Left colon (tissue), 2 donors: ENCODE data around the gene MISFA. TPM values are rescaled to one million over a fixed set of nuclear protein-coding genes. Genes with fewer than 3 reads are reported as not detected.
"Not testable (repeated sequence)": the region's sequence is repeated elsewhere in the genome, so short reads cannot be mapped to it uniquely, and the experiment has no call there.

Experiments used
- ATAC-seq: fragments of 200-7000 bp; cut with Tn5 transposase; one replicate; pipeline ENCODE4 v1.9.1; 2020; ENCODE audit warnings: mild to moderate bottlenecking, moderate library complexity
- DNase-seq, 2 donors: peaks; one replicate each; pipeline ENCODE4 v3.0.0-alpha.2; 2020
- intact Hi-C, 2 donors: fragments of 100-400 bp; cut with DNase I in 1 of 2; cut with micrococcal nuclease in 1 of 2; formaldehyde crosslinking; loops; one replicate each; pipeline versions ENCODE4 v1.11.2 to v1.14.0; 2022; cut with DNase I, micrococcal nuclease
- total RNA-seq, 2 donors: library from RNA; stranded (reverse); fragmentation: NEBNext Ultra II Directional; extraction: Animal tissue kit (Norgen Biotek cat#: 25700); gene quantifications; one replicate each; pipeline ENCODE4 v1.2.1, GENCODE V29; 2021
- donor health status: DM: no; HTN: no; CAD: no.
- donor health status: DM: yes; HTN: yes; CAD: no.

The MISFA gene
- total RNA-seq, 2 donors from 2014 or later = 1.8 to 2.0 TPM

DNA sequence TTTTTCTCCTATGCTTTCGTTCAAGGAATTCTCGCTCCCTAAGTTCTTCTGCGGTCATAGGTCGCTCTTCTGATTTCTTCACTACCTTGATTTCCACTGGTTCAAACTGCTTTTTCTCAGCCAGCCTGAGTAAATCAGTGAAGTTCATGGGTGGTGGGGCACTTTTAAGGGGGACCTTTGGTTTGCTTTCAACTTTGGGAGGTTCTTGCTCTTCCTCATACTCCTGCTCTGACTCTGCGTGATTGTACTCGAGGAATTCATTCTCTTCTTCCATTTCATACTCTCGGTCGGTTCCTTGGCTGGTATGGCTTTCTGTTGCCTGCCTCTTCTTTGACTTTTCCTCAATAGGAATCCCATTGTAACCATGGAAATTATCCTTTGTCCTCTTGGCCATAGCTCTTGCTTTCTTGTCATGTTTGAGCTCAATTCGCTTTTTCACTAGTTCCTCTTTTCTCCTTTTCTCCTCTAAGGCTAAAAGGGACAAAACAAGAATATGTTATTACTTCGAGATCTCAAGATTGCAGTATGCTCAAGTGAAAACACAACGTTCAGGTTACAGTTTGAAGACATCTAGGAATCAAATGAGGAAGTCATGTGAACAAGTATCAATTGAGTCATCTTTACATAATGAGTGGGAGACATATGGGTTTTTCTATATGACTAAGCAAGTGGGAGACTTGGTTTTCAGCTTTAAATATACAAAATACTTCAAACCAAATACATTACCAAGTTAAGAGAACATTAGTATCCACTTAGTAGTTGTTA is 16.2 kb downstream of the MISFA start:
- DNase-seq (no peak), ATAC-seq (no peak)
- intact Hi-C loops = no loop called here

DNA sequence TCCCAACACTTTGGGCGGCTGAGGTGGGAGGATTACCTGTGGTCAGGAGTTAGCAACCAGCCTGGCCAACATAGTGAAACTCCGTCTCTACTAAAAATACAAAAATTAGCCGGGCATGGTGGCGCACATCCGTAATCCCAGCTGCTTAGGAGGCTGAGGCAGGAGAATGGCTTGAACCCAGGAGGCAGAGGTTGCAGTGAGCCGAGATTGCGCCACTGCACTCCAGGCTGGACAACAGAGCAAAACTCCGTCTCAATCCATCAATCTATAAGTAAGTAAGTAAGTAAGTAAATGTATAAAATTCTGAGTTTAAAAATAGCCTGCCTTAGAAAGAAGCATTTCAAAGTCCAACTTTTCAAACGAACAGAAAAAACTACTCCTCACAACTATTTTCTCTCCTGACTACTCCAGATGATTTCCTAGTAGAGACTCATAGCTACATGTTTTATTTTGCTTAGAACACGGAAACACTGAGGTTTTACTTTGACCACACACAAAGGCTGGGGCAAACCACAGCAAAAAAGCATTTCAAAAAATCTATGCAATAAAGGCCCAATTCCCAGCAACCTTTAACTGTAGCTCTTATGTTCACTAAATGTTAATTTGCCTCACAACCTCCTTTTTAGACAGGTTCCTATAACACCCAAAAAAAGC is 18.2 kb downstream of the MISFA start:
- ATAC-seq (no peak), DNase-seq (no peak)
- intact Hi-C loops = no loop called here

DNA sequence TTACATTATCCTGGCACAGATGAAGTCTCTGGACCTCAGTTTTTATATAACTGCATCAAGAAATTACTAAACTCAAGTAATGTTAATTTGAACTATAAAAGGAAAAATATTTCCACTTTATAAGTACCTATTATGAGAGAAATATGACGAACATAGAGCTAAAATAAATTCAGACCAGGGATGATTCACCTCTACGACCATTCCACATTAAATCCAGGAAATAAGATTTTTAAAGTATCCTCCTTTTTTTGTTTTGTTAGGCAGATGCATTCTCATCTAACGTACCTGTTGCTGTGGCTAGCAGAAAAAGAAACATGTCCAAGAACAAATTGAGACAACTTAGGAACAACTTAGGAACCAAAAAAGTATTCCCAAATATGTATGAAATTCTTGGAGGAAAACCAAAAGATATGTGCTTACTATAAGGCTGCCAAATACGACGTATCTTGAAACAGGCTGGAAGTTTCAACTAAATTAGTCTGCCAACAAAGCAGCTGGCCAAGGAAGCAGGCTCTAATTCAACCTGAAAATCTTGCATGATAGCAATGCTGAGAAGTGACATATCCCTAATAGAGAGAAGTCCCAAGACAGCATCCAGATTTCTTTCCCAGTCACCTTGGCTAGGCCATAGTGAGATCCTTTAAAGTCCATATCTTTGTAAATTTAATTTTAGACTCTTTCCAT is 18.9 kb downstream of the MISFA start:
- intact Hi-C loops = no loop called here
- DNase-seq (no peak), ATAC-seq (no peak)

DNA sequence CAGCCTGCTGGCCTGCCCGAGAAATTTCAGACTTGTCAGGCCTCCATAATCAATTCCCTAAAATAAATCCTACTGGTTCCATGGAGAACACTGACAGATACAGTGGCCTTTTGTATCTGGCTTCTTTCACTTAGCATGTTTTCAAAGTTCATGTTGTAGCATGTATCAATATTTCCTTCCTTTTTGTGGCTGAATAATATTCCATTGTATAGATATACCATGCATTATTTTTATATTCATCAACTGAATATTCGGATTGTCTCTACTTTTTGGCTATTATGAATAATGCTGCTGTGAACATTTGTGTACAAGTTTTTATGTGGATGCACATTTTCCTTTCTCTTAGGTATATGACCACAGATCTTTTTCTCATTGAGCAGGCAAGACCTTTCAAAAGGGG is 24.1 kb downstream of the MISFA start:
- ATAC-seq (no peak), DNase-seq (no peak)
- intact Hi-C loops = no loop called here

DNA sequence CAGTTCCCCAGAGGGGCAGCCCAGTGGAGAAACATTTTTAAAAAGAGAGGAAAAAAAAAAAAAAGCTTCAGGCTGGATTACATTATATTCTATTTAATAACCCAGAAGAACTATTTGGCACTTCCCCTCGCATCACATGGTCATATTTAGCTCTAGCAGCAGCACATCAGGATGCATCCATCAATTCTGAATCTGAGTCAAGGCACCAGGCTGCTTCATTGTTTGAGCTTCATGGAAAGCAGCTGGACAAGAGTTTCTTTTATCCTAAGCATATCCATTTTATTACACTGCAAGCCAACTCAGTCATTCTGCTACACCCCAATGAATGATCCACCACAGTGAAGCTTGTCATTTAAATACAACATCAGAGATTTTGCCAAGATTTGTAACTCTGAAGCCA is 24.6 kb downstream of the MISFA start:
- intact Hi-C loops = no loop called here
- no peak for ATAC-seq
- no peak for DNase-seq

DNA sequence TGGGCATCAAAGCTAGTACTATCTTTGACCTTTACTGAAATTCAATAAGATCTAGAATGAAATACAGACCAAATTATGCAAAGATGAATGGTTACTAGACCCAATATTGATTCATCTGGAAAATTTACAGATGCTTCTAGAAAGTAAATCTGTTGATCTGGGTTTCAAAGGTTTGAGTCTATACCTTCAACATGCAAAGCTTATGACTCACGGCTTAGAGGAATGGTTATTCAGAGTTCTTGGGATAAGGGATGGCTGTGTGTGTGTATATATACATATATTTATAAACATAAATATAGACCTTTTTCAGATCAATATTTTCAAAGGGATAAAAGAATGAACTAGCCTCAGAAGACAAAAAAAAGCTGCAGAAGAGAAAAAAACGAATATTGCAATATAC is 33.3 kb downstream of the MISFA start:
- no peak for DNase-seq
- intact Hi-C loops = loop anchor here in 1 of 2 donors (10.0 kb wide), 1 partner anchor 62 kb away; the partner anchor contains the start of gene TMEM86A
- no peak for ATAC-seq

DNA sequence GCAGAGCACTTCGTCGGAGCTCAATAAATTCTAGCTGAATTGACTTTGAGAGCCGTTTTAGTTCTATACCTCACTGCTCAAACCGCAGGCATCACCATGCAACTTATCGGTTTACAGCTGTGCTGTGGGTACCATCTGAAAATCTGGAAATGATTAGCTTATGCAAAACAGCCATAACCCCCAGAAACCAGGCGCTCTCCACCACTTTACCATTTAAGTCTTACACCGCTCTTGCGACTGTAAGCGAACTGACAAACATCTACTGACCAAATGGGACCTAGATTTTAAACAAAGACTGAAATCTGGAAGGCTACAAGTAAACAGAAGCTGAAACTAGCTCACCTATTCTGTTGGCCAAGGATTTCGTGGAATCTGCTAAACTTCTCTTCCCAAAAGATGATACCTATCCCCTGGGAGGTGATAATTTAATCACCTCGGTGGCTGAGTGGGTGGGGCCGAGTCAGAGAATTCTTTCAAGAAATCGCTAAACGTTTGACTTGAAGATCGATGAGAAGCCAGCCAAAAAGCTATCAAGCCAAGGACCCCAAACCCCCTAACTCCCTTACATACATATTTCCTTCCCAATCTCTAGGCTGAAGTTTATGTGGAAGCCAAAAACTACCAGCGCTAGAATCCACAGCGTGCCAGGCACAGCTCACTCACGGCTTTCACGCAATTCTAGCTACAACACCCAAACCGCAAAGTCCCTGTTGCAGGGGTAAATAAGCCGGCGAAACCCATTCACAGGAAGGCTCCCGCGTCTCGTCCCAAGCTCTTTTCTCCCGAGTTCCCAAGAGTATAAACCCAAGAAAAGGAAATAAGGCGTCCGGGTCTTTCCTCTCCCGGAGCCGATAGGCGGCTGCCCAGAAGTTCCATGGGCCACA is 33.9 kb downstream of the MISFA start:
- peak; percentile 2 for ATAC-seq
- intact Hi-C loops = loop anchor here in 1 of 2 donors (10.0 kb wide), 1 partner anchor 61 kb away; the partner anchor contains the start of gene TMEM86A
- DNase-seq = peak in 1 of 2 donors; percentile 18

DNA sequence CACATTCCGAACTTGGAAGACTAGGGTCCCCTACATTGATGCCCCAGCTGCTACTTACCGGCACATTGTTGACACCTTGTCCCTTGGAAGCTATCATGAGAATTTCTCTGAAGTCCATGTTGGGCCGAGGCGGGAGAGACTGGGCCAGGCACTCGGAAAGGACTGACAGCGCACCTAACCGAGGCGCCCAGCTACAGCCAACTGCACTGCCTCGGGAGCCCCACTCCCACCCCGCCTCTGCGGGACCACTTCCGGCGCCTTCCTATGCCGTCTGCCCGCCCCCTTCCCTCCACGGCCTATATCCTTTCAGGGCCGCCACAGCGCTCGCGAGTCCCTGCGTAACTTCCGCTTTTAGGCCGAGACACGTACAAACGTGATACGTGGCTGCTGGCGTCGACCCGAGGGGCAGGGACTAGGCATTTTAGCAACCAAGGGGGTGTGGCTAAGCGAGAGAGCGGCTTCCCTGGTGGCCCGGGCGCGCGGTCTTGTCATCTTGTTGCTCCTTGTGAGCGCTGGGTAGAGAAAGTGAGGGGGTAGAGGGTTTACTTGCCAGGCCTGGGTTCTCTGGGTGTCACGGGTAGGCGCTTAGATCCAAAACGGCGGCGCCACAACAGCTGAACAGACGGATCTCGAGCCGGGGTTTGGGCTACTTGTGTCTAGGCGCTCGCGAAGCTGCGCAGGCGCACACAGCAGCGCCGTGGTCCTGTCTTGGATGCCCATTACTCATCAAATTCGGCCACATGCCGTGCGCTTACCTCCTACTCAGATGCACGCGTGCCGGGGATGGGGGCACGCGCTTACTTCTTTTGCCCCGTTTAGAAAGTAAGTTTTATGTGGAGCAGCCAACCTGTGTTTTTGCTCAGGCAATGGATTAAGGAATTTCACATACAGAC is 34.8 kb downstream of the MISFA start, which contains the start of gene SPTY2D1:
Gene SPTY2D1, minus strand, starts transcription at position 203 of the 893 bp plus-strand sequence. Its CDS starts 85 bp downstream, at position 118.
- intact Hi-C loops = loop anchor here in 1 of 2 donors (10.0 kb wide), 1 partner anchor 60 kb away; the partner anchor contains the start of gene TMEM86A
- ATAC-seq = peak; percentile 99
- DNase-seq = peak; percentile 99

DNA sequence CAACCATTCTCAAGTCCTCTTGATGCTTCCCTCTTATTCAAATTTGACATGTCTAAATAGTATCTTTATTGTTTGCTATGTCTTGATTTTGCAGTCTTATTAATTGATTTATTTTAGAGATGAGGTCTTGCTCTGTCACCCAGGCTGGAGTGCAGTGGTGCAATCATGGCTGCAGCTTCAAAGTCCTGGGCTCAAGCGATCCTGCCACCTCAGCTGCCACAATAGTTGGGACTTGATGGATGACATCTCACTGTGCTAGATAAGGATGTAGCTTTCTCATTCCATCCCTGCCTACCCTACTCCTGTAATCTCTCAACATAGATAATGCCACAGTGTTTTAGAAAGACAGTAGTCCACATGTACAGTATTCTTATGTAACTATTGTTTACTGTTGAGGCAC is 42.1 kb downstream of the MISFA start:
- intact Hi-C loops = no loop called here
- no peak for ATAC-seq
- DNase-seq = no peak

DNA sequence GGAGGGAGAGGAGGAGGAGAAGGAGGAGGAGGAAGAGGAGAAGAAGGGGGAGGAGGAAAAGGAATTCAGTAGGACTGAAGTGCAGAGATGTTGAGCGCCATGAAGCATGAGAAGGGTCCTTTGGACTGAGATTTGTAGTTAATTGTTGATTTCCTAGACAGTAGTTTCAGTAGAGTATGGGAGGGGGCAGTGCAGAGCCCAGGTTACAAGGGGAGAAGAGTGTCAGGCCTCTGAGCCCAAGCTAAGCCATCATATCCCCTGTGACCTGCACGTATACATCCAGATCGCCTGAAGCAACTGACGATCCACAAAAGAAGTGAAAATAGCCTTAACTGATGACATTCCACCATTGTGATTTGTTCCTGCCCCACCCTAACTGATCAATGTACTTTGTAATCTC is 43.4 kb downstream of the MISFA start:
- DNase-seq, intact Hi-C loops, ATAC-seq: not testable (repeated sequence)

DNA sequence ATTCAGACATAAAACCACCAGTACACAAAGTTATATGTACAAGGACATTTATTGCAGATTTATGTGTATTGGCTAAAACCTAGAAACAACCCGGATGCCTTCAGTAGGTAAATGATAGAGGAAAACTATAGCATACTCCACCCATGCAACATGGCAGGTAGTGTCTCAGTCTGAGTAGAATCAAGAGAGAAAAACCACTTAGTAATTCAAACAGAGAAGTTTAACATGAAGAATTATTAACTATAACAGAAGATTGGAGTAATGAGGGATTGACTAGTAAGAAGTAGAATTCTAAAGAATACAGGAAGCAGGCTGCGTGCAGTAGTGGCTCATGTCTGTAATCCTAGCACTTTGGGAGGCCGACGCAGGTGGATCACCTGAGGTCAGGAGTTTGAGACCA is 50.8 kb downstream of the MISFA start:
- ATAC-seq (no peak), DNase-seq (no peak)
- intact Hi-C loops = no loop called here

DNA sequence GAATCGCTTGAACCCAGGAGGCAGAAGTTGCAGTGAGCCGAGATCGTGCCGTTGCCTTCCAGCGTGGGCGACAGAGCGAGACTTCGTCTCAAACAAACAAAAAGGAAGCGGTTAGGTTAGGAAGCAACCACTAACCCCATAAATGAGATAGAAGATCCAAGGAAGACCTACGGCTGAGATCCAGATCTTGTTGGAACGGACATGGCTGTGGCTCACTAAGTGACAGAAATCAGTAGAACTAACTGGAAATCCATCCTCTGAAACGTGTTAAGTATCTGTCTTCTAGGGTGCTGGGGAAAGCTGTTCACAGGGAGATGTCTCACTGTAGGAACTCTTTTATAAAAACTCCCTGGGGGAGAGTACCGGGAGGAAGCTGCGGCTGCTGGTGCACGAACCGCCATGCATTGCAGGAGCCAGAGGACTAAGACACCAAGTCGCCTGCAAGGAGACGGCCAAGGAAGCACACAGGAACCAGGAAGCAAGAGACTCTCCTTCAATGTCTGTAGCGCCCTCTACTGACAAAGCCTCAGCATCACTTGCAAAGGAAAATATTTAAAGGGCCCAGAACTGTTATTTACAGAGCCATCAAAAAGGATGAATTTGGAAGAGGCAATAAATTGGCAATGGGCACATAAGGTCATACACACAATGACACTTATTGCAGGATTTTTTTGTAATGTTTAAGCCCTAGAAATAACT is 51.4 kb downstream of the MISFA start:
- intact Hi-C loops = no loop called here
- DNase-seq (peak; percentile 49 to 53), ATAC-seq (peak; percentile 86)

Other genes starting within 250 kb of the MISFA start
- 100 to 1,000 TPM; 513 to 576 TPM for gene LDHA, start 205.2 kb upstream of the MISFA start, total RNA-seq
- 1 to 10 TPM in 1 of 2 donors, not detected in 1; 1.9 TPM for gene LDHC, start 187.5 kb upstream of the MISFA start, total RNA-seq
- not detected for gene LDHAL6A, start 143.9 kb upstream of the MISFA start, total RNA-seq
- 10 to 100 TPM; 58.4 to 75.2 TPM for gene TSG101, start 72.8 kb upstream of the MISFA start, total RNA-seq
- gene UEVLD, start 11.1 kb upstream of the MISFA start, total RNA-seq = 10 to 100 TPM; 32.7 to 36.3 TPM
- gene SPTY2D1, start 34.6 kb downstream of the MISFA start, total RNA-seq = 10 to 100 TPM; 19.9 to 20.2 TPM
- 1 to 10 TPM; 2.0 to 3.3 TPM for gene TMEM86A, start 99.0 kb downstream of the MISFA start, total RNA-seq
- gene IGSF22, start 126.4 kb downstream of the MISFA start, total RNA-seq = 1 to 10 TPM in 1 of 2 donors, under 1 TPM in 1; 0.81 to 2.0 TPM
- under 1 TPM; 0.18 to 0.22 TPM for gene PTPN5, start 192.0 kb downstream of the MISFA start, total RNA-seq